GM21825 (cell line): ENCODE data around the gene RNASE1.
A peak's percentile ranks its signal among the peaks of the same experiment; 100 is the strongest.

Experiments
- ATAC-seq: cut with Tn5 transposase; IDR thresholded peaks from one replicate; pipeline ENCODE4 v1.9.1; 2021; ENCODE audit warnings: mild to moderate bottlenecking, moderate library complexity; ENCODE audit not compliant: unreplicated experiment

The RNASE1 gene

DNA sequence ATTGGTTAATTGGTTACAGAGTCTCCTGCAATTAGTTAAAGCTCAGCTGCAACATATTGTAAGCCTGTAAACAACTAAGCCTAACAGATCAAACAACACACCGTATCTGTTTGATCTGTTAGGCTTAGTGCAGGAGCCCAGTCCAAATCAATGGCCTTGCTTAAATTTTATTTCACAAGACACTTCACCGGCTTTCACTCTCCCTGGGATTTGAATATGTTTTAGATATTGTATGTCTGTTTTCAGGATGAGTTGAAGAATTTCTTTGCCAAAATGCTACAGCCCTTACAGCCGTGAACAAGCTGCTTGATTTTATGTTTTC, 5.5 kb upstream of the RNASE1 start:
- no peak for ATAC-seq

DNA sequence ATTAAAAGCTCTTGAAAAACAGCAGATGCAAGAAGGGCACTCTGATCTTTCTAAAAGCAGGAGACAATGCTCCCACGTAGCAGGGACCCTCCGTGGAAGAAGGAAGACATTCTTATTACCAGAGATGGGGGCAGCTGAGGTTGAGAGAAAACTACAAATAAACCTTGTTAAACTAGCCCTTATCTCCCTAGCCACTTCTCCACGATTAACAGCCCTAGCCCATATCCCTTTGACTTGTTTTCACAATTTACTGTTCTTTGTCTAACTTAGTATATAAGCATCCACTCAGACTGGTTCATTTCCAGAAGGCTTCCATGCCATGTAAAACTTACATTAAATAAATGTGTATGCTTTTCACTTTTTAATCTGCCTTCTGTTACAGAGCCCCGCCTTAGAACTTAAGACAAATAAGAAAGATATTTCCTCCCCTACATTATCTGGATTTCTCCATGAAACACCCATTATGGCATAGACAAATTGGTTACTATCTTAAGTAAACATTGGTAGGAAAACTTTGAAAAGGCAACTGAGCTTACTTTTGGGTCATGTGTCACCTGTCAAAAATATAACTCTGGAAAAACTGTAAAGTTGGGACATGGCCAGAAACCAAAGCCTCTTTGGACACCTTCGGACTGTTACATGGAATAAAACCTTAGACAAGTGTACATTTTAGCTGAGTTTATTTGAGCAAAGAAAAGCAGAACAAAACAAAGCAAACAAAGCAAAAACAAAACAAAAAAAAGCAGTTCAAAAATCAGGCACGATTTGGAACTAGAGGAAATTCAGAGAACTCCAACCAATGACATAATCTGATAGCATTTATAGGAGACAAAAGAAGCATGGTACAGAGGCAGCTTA, 4.9 kb upstream of the RNASE1 start:
- ATAC-seq: no peak

GRCh38 chr14:20805485-20805884, 2.8 kb upstream of the RNASE1 start:
- ATAC-seq: no peak

GRCh38 chr14:20803223-20803622, 579 bp upstream of the RNASE1 start:
- ATAC-seq: no peak

DNA sequence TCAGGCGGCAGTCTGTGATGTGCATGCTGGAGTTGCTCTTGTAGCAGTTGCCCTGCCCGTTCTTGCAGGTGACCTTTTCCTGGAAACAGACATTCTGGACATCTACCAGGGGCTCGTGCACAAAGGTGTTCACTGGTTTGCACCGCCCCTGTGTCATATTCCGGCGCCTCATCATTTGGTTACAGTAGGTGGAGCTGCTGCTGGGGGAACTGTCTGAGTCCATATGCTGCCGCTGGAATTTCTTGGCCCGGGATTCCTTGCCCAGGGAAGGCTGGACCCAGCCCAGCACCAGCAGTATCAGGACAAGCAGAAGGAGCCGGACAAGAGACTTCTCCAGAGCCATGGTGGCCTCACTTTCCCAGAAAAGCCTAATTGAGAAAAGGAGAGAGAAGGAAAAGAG, 918 bp downstream of the RNASE1 start:
- ATAC-seq: no peak

- no peak for ATAC-seq
These were observed 2.6 kb downstream of the RNASE1 start for GRCh38 chr14:20799892-20800544.

DNA sequence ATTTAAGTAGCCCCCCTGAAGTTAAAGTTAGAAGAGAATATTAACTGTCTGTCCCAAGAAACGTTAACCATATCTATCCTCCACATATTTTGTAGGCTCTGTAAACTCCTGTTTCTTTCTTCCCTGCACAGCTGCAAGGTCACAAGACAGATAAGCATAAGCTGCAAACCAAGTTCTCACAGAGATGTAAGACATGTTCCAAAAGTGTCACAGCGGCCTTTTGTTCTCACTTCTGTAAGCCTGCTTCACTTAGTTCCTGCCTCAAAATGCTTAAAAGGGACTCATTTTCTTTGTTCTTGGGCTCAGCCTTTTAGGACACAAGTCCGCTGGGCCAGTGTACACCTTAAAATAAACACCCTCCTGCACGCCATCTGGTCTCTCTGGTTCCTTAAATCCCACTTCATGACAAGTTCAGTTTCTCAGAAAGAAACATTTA, 3.2 kb downstream of the RNASE1 start:
- ATAC-seq: no peak

GRCh38 chr14:20798932-20799331, 3.7 kb downstream of the RNASE1 start:
- no peak for ATAC-seq

DNA sequence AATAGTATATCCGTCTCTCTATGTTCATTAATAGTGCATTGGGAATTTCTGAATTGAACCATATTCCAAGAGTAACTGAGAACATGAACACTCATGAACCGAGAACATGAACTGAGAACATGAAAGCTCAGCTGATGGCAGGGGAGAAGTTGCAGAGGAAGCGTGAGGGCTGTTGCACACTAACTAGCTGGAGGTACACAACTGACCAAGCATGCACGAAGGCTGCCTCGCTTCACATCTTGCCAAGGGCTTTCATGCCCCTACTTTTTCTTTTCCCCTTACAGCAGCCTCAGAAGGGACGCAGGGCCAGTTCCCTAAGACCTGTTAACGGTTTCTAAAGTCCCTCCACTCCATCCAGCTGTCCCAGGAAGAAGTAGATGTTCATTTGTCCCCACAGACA, 4.3 kb downstream of the RNASE1 start:
- ATAC-seq: no peak

GRCh38 chr14:20797164-20797563, 5.5 kb downstream of the RNASE1 start:
- no peak for ATAC-seq

GRCh38 chr14:20794644-20795369, 7.8 kb downstream of the RNASE1 start:
- ATAC-seq: no peak

DNA sequence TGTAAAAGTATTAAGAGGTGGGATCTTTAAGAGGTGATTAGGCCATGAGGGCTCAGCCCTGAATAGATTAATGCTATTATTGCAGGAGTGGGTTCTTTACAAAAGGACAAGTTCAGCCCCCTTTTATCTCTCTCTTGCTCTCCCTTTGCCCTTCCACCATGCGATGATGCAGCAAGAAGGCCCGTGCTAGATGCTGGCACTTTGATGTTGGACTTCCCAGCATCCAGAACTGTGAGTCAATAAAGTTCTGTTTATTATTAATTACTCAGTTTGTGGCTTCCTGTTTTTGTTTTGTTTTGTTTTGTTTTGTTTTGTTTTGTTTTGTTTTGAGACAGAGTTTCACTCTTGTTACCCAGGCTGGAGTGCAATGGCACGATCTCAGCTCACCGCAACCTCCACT, 10.1 kb downstream of the RNASE1 start:
- no peak for ATAC-seq

GRCh38 chr14:20791597-20791996, 11.0 kb downstream of the RNASE1 start:
- no peak for ATAC-seq

GRCh38 chr14:20791187-20791586, 11.5 kb downstream of the RNASE1 start:
- no peak for ATAC-seq

- ATAC-seq: no peak
These were observed 12.1 kb downstream of the RNASE1 start for GRCh38 chr14:20790464-20791116.

- ATAC-seq: no peak
These were observed 13.3 kb downstream of the RNASE1 start for GRCh38 chr14:20789230-20789813.

- no peak for ATAC-seq
These were observed 15.6 kb downstream of the RNASE1 start for GRCh38 chr14:20787025-20787424.

DNA sequence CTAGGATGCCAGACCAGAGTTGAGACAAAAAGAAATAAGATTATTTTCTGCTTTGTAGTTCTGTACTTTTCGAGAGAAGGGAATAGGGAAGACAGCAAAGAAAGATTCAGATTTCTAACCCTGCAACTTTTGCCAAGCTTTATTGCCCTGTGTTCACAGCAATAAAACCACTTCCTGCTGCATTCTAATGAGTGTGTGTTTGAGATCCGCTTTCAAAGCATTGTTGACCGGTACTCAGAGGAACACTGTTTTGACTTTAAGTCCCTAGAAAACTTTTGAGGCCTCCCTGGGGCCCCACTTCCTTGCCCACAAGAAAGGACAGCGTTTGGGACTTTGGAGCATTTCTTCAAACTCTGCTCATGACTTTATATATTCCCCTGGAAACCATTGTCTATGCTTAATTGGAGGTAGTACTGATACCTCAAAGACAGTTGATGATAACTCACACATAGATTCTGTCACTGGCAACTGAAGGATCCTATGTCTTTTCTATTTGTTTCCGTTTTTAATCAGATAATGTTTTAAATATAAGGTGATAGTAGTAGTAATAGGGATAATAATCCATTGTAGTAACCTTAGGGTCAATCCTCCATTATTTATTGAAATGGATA, 20.3 kb downstream of the RNASE1 start:
- peak; percentile 60 for ATAC-seq

GRCh38 chr14:20781803-20782202, 20.8 kb downstream of the RNASE1 start:
- no peak for ATAC-seq

DNA sequence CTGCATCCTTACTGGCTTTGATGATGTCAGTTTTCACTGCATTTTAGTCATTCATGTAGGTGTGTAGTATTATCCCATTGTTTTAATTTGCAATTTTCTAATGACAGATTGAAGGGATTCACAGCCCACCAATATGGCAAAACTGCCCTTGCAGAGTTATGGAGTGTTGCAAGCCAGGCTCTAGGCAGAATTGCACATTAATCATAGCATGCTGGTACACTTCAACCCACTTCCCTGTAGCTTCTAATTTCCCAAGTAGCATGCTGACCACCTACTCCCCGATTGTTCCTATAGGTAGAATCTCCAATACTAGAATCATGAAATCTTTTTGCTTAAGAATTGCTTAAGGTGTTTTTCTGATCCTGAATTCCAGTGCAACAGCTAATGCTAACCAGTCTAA, 26.7 kb downstream of the RNASE1 start:
- ATAC-seq: no peak

DNA sequence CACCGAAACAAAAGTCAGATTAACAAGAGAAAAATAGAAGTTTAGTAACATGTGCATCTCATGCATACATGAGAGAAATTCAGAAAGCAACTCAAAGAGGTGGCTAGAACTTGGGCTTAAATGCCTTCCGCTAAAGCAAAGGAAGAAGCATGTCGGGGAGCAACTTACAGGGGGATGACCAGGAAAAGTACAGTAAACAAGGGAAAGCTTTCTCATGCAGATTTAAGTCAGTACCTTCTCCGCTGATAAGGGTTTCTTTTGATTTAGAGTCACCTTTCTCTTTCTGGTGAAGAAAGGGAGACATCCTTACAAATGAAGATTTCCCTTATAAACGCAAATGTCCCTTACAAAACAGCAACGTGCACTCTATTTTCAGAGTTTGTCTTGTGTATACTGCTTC, 27.6 kb downstream of the RNASE1 start:
- ATAC-seq: no peak
